Subcutaneous adipose tissue (tissue), 4 donors: ENCODE results near the gene DLGAP1. TPM values are rescaled to one million over a fixed set of nuclear protein-coding genes. Genes with fewer than 3 reads are reported as not detected.

ENCODE experiments used
- total RNA-seq, 4 donors: library from RNA; depleted of rRNA; stranded (reverse); fragments of >200 nt; gene quantifications; one replicate each; pipeline ENCODE4 v1.1.0, GENCODE V29; 2016
- TF ChIP-seq, protein P1 (sequence below): fragments of 450-650 bp; IDR thresholded peaks from one replicate; pipeline ENCODE4 v1.5.1; 2016; ENCODE audit warnings: low read depth, mild to moderate bottlenecking, control low read depth, antibody characterized with exemption, moderate library complexity

The DLGAP1 gene
- total RNA-seq, 4 donors from 2014 or later = 0.44 to 3.3 (median 0.99) TPM

DNA sequence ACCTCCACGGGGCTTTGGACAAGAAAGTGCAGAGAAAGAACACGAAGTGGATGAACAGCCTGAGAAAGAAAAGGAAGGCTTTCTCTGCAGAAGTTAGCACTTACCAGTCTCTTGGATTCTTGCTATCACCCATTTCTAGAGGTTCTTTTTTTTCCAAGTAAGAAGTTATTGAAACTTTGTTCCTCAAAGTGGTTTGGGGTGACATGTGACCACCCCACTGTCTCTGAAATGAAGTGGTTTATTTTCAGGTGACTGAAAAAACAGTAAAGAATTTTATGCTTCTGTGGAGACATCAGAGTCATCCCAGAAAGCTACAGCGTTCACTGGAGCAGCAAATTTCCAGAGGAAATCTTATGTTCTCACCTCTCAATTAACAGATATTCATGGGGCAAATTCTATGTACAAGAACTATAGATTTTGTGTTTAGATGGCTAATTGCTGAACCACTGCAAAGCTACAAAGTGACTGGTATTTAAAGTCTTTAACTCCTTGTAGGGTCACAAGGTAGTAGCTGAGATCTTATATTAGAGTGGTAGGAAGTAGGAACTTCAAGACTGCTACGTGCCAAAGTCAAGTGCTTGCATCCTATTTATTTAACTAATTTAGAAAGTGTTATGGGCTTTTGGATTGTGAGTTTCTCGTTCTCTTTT, 737.6 kb downstream of the DLGAP1 start:
- TF ChIP-seq, protein P1, sequence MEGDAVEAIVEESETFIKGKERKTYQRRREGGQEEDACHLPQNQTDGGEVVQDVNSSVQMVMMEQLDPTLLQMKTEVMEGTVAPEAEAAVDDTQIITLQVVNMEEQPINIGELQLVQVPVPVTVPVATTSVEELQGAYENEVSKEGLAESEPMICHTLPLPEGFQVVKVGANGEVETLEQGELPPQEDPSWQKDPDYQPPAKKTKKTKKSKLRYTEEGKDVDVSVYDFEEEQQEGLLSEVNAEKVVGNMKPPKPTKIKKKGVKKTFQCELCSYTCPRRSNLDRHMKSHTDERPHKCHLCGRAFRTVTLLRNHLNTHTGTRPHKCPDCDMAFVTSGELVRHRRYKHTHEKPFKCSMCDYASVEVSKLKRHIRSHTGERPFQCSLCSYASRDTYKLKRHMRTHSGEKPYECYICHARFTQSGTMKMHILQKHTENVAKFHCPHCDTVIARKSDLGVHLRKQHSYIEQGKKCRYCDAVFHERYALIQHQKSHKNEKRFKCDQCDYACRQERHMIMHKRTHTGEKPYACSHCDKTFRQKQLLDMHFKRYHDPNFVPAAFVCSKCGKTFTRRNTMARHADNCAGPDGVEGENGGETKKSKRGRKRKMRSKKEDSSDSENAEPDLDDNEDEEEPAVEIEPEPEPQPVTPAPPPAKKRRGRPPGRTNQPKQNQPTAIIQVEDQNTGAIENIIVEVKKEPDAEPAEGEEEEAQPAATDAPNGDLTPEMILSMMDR = no peak

DNA sequence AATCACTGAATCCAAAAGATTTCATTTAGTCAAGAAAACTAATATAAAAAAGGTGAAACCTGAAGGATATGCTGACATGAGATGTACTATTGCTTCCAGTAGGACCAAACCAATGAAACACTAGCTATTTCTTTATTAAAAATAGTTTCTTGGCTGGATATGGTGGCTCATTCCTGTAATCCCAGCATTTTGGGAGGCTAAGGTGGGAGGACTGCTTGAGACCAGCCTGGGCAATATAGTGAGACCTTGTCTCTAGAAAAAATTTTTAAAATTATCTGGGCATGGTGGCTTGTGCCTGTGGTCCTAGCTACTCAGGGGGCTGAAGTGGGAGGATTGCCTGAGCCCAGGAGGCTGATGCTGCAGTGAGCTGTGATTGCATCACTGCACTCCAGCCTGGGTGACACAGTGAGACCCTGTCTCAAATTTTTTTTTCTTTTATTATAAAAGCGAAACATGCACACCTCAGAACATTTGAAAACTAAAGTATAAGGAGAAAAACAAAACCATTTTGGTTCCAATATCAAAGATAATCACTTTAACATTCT, 738.9 kb downstream of the DLGAP1 start:
- TF ChIP-seq, protein P1 = no peak

DNA sequence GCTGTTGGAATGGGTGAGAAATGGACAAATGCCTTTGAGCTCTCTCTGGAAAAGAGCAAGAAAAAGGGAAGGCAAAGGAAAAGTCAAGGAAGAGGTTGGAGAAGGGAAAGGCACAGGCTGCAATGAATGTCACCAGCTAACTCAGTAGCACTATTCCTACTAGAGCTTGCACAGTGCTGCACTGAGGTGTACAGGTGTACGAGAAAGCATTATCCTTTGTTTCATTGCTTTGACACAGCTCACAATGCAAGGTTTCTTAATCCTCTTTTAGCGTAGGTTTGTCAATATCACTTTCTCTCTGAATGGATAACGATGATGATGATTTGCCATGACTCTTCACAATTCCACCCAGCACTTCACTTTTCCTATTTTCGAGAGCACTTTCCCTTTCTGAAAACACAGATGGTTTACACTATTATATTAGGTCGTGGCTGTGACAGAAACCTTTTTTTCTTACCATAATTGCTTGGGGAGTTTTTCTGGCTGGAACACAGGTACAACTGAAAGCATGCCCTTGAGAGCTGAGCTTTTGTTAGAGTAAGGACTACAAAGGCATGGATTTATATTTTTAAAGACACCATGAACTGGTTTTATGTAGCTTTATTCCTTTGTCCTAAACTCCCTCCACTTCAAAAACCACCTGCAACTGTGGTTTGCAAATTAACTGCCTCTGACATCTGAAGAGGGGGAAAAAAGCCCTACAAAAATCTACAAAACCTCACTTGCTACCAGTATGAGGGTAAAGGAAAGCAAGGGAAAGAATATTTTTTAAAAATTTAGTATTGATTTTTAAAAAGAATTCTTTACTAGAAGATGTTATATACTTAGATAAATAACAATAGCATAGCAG, 739.7 kb downstream of the DLGAP1 start:
- TF ChIP-seq, protein P1 = no peak

DNA sequence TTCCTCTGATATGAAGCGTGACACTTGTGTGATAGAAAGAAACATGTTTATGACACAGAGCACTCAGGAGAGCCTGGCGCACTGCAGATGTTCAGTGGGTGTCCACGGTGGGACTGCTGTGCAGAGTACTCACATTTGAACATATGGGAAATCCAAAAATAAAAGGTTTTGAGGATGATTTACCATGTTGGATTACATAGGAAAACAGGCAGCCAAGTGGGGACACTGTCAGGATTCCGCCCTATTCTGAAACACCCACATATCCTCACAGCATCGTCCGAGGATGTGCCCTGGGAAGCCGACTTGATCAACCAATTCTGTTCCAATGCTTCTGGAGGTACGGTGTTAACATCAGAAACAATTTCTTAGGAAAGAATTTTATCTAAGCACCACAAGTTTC, 741.4 kb downstream of the DLGAP1 start:
- TF ChIP-seq, protein P1 = no peak

DNA sequence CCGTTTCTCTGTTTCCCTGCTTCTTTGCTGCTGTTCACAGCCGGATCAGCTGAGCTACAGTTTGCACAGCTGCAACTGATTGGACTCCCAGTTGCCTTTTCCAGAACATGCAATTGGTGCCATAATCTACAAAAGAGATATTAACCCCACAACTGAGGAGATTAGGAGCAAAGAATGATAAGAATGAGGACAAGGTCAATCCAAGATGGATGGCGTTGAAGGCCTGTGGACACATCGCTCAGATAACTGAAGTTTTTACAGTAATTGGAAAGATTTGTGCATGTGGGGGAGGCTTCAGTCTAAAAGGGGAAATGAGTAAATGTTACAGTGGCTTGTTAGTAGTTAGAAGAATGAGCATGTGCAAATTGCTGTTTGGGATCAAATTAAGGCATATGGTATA, 741.9 kb downstream of the DLGAP1 start:
- TF ChIP-seq, protein P1 = no peak

DNA sequence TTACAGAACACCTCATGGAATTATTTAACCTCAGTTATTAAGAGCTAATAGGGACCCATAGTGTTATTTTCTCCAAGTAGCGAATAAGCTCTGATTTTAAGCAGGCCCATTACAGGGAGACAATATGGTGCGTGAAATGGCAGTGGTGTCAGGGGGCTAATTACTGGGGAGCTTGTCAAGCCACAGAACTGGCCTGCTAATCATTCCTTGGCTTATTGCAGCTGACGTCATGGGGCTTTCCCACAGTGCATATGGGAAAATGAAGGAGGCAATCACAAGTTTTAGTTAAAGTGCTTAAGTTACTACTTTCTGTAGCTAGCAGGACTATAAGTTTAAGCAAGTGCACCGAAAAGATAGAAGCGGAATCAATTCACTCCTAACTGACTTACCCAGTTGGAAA, 742.6 kb downstream of the DLGAP1 start:
- TF ChIP-seq, protein P1 = no peak

DNA sequence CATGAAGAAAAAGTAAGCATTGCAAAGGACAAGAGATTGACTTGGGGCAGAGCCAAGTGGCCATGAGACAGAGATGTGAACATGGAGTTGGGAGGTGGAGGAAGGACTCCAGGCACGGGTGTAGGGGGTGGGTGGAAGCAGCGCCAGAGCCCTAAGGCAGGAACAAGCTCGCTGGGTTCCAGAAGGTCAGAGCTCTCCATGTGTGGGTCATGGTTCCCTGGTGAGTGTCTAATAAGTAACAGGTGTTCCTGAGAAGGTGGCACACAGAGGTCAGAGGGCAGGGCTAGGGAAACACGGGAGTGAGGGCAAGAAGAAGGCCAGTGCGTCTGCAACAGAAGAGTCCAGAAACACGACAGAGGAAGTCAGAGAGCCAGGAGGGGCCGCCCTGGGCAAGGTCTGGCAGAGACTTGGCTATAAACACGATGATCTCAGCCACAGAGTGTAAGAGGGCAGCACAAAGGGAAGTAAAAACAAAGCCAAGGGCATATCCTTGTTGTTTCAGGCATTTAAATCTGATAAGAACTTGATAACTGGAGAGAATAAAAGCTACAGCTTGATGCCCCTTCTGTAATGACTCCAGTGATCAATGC, 744.3 kb downstream of the DLGAP1 start:
- TF ChIP-seq, protein P1 = no peak
